Stimulated activated CD8-positive, alpha-beta memory T cell treated with anti-CD3 and anti-CD28 coated beads, Interleukin-4, amount 100 ng/mL, for 1 hour (primary cell): ENCODE data around the gene AXIN1.
"Not testable (repeated sequence)": the region's sequence is repeated elsewhere in the genome, so short reads cannot be mapped to it uniquely, and the experiment has no call there.

Experiments used
- DNase-seq, 2 donors: peaks; one replicate each; pipeline ENCODE4 v3.0.0-alpha.2; 2020; ENCODE audit warnings: low read depth in 2 of 2, low spot score in 1 of 2

AXIN1 gene

DNA sequence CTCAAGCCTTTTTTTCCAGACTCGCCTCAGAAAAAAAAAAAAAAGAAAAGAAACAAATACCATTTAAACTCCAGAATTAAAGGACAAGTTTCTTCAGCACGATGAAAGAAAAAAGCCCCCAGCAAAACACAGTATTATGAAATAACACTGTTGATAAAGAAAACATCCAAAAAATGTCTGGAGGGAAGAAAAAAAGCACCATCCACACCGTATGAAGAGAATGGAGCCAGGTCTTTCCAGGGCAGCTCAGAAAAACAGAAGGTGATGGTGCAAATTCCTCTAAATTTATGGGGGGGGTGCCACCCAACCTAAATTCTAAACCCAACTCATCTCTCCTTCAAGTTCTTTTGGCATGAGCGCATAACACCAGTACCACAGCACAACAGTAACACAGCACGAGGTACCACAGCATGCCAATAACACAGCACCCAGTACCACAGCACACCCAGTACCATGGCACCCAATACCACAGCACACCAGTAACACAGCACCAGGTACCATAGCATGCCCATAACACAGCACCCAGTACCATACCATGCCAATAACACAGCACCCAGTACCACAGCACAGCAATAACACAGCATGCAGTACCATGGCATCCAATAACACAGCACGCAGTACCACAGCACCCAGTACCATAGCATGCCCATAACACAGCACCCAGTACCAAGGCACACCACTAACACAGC is 19.0 kb downstream of the AXIN1 start:
- DNase-seq = no peak

DNA sequence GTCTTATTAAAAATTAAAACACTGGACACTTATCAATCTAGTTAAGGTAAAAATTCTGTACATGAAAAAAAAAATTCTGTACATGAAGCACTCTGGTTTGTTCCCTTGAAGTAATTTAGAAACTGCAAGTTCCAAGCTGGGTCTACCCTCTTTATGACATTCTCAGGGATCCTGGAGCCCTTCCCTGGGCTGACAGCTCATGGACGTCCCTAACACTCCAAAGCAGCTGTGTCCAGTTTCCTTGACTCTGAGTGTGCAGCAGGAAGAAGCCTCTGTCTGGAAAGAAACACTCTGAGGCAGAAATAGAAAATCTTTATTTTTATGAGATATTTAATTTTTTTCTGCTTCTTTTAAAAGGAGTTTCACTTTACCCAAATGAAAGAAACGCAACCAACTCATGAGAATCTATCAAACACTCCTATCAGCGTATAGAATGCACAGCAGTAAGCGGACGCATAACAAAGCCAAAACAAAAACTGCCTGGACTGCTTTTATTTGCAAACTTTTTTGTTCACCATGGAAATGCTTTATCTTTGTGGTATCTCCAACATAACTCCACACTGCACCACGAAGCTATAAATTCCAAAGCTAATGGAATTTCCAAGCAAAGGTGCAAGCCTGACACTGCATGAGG is 21.2 kb downstream of the AXIN1 start:
- not testable (repeated sequence) for DNase-seq

DNA sequence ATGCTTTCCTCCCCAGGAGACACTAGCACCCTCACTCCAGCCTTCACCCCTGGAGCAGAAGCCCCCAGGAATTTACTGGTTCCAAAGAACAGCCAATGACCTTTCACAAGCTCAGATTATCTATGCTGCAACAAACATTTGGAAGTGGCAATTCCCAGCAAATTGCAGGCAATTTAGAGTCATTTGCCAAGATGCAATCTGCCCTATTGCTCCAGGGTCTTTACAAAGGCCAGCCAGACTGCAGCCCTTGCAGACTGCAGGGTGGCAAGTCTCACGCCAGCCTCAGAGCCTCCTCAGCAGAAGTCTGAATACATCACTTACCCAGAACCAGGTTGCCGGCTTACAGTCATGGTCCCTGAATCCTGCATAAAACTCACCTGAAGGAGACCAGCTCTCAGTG is 21.8 kb downstream of the AXIN1 start:
- no peak for DNase-seq

DNA sequence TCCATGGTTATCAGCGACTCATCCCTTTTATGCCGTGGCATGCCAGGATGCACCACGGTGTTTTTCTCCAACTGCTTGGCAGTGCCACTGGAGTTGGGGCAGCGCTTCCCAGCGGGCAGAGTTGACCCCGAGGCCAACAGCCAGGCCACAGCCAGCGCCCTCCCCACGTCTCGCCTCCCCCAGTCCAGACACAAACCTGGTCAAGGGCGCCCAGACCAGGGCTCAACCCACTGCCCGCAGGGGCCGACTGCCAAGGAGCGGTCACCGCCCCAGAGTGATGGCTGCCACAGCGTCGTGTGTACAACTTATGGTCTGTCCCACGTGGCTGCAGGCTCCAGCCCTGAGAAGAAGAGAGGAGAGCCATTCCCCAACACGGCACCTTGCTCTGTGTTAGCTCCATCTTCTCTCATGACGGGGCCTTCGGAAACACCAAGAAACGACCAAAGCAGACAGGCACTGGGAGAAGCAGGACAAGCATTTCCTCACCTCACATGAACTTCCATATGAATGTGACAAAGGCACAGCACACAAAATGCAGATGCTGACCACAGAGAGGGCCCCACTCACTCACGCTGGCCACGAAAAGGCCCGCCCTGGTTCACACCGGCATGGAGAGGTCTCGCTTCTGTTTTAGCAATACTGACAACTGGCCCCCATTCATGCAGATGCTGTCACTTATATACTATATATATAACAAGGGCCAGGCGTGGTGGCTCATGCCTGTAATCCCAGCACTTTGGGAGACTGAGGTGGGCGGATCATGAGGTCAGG is 27.0 kb downstream of the AXIN1 start:
- DNase-seq = no peak

DNA sequence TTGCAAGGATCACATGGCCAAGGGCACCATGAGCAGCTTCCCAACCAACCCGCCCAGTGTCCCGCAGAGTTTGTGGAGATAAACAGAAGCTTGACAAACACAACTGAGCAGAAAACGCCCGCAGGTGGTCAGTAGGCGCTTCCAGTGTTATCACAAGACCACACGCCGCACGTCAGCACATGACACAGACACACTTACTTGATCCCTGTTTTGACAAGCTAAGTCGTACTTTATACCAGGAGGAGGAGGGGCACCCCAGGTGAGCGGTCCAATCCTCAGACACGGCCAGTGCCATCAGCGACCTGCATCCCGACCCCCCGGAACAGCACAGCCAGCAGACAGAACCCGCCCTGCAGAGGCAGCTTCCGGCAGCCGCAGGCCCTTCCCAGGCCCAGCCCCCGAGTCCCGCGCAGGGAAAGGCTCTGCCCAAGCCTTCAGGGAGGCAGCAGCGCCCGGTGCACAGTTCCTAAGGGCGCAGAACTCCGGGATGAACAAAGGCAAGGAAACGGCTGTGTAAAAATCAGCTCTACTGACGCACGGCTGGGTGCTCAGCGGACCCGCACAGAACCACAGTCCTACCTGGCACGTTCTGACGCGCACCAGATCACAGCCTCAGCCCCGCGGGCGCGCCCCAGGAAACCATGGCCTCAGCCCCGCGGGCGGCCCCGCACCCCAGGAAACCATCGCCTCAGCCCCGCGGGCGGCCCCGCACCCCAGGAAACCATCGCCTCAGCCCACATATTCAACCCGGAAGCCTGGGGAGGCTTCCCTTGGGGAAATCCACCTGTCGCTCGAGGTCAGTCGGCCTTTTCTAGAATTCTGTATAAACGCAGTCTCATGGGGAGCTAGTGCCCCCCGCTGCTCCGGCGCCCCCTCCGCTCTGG is 27.8 kb downstream of the AXIN1 start:
- peak; percentile 28 to 40 for DNase-seq

DNA sequence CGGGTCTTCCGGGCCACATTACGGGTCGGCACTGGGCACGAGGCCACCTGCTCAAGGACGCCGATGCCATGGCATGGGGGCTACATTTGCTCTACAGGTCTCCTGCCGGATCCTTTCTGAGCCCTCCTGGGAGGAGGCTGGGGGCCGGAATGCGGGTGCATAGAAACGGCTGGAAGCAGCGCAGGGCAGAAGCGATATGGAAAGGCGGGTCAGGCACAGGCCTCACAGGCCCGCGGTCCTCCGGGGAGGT is 28.4 kb downstream of the AXIN1 start:
- DNase-seq = no peak

DNA sequence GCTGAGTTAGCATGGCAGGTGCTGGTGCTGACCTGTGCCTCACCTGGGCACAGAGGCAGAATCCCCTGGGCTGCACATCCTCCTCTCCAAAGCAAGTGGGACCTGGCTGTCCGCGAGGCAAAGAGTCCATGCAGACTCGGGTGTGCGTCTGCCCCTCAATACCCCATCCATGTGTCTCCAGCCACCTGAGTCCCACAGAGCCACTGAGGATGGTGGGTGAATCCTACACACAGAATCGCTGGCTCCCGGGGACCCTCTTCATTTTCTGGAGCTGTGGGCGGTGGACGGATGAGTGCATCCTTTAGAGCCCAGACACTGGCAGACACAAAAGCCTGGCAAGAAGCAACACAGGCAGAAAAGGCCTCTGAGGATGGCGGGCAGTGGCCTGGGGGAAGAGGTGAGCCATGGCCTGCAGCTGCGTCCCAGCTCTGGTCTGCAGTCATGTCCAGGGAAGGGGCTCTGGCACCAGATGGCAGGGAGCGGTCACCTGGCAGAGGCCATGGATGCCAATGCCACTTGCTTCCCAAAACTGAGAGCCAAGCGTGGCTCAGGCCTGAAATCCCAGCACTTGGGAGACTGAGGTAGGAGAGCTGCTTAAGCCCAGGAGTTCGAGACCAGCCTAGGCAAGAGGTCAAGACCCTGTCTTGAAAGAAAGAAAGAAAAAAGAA is 29.9 kb downstream of the AXIN1 start:
- no peak for DNase-seq

DNA sequence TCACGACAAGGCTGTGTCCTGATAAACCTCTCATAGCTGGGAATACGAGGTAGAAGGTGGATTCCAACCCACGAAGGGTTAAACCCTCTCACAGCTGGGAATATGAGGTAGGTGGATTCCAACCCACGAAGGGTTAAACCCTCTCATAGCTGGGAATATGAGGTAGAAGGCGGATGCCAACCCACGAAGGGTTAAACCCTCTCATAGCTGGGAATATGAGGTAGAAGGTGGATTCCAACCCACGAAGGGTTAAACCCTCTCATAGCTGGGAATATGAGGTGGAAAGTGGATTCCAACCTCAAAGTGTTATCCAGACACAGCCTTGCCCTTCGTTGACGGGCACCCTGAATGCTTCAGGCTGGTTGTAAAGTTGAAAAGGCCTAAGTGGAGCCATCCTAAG is 31.0 kb downstream of the AXIN1 start:
- no peak for DNase-seq

DNA sequence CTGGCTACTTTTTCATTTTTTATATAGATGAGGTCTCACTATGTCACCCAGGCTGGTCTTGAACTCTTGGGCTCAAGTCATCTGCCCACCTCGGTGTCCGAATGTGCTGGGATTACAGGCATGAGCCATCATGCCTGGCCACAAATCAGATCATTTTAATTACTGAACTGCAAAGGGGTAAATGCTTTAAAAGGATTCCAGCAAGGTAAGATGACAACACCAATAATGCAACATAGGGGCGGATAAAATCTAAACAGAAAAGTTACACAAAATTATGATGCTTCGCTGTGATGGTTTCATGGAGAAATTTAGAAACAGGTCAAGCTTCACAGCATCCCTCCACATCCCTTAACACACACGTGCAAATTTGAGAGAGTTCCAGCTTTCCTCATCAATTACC is 32.3 kb downstream of the AXIN1 start:
- DNase-seq = no peak

DNA sequence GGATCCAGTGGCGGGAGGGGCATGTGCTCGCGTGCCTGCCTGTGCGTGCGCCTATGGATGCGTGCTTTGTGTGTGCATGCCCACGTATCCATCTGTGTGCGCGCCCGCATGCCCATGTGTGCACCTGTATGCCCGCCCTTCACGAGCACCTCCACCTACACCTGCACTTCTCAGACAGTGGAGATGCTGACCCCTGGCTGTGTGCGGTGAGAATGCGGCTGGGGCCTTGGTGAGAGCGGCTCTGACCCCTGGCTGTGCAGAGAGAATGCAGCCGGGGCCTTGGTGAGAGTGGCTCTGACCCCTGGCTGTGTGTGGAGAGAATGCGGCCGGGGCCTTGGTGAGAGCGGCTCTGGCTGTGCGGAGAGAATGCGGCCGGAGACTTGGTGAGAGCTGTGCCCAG is 33.9 kb downstream of the AXIN1 start:
- no peak for DNase-seq

DNA sequence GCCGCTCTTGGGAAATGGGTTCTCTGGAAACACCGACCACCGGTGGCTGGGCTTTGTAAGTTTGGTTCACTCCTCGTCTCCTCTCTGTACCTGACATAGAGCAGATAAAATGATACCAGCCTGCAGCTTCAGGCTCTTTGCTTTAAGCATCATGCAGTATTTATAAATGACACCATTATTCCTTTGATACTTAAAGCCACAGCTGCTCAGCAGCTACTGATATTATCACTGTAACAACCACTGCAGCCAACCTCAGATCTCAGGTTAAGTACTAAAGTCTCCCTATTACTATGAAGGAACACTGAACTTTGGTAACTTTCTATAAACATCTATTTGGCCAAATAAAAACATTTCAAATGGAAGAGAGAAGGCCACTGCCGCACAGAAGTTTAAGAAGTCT is 34.9 kb downstream of the AXIN1 start:
- no peak for DNase-seq

DNA sequence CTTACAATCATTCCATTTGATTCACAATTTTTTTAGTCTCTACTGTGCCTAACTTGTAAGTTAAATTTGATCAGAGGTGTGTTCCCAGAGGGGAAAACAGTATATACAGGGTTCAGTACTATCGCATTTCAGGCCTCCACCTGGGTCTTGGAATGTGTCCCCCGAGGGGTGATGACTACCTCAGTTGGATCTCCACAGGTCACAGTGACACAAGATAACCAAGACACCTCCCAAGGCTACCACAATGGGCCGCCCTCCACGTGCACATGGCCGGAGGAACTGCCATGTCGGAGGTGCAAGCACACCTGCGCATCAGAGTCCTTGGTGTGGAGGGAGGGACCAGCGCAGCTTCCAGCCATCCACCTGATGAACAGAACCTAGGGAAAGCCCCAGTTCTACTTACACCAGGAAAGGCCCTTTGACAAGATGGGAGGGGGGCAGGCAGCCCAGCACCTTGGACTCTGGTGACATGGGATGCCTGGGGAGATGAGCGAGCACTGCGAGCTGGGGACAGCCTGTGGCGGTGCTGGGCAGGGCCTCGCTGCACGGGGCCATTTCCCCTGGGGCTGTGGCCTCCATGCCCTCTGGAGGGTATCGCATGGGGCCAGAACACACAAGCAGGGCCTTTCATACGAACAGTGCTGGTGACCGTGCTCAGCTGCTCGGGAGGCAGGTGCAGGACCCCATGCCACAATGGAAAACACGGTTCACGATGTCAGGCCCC is 35.6 kb downstream of the AXIN1 start:
- DNase-seq = no peak

DNA sequence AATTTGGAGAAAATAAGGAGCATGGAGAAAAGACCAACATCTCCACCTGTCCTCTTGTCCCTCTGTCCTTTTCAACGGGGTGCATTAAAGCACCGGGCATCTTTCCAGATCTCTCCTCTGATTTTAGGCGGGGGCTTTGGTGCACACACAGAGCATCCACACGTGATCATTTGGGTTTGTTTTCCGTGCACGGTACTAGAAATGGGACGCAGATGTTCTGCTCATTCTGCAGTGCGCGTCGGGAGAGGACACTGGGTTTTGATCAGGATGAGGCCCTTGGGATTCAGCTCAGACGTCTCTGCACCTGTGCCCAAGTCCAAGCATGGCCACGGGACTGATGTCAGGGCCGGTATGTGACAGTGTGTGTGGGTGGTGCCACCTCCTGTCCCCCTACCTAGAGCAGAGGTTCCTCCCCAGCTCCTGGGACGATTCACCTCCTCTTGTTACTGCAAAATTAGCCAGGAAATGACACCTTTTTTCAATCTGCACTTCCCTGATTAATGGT is 37.7 kb downstream of the AXIN1 start:
- DNase-seq = no peak

DNA sequence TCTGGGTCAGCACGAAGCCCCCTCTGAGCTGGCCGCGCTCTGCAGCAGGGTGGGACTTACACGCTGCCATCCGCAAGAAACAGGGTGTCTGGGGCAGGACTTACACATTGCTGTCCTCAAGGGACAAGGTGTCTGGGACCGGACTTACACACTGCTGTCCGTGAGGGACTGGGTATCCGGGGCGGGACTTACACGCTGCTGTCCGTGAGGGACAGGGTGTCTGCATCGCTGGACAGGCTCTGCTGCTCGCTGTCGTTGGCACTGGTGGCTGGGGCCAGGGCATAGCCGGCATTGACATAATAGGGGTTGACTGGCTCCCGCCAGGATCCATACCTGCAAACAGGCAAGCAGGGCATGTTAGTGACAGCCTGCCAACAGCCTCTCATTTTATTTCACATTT is 38.2 kb downstream of the AXIN1 start:
- DNase-seq = no peak

DNA sequence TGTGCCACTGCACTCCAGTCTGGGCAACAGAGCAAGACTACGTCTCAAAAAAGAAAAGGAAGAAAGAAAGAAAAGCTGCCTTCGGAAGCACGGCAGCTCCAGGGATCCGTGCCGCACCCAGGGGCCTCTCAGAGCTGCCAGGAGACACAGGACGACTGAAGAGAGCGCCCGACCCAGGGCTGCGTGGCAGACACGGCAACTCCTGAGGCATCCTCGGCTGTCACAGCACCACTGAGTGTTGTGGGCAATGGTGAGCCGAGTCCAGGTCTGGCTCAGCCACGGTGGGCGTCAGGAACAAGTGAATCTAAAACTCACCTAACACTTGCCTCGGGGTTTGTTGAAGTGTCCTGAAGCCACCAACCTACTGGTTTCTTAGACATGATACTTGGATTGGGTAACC is 40.8 kb downstream of the AXIN1 start:
- DNase-seq = no peak

DNA sequence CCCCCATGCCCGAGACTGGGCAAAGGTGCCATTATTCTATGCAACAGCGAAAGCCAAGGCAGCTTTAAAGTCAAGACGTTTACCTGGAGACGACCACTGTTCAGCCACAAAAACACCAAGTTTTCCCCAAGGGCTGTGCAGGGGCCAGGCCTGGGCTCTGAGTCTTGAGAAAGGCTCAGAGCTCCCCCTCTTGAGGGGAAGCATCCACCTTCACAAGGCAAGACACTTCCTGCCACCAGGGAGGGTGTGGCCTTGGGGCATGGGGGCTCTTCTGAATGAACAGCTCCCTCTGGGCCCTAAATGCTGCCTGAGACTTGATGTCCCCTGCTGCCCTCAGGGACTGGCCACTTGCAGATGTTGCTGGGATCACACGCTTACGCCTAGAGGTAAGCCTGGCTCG is 43.0 kb downstream of the AXIN1 start:
- DNase-seq = no peak

DNA sequence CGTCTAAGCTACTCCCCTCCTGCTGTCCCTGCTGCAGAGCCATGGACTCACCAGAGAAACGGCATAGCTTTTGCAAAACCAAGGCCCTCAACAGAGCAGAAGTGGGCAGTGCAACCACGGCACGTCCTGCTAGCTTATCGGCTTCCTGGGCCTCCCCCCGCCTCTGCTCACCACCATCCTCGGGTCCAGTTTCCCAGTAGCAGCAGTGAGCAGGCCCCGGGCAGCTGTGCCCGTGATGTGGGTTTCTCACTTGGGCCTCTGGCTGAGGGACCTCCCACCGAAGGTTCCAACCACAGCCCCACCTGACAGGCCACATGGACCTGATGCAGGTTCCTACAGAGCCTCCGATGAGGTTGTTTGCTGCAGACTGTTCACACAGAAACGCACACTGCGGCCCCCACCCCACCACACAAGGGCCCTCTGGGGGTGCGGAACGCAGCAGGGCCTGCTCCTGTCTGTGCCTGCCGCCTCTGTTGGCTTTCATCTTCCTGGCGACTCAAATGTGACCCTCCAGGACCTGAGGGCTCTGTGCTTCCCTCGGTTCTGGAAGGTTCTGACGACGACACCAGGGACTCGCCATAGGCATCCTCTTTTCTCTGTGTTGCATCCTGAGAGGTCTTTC is 44.7 kb downstream of the AXIN1 start:
- DNase-seq = no peak

DNA sequence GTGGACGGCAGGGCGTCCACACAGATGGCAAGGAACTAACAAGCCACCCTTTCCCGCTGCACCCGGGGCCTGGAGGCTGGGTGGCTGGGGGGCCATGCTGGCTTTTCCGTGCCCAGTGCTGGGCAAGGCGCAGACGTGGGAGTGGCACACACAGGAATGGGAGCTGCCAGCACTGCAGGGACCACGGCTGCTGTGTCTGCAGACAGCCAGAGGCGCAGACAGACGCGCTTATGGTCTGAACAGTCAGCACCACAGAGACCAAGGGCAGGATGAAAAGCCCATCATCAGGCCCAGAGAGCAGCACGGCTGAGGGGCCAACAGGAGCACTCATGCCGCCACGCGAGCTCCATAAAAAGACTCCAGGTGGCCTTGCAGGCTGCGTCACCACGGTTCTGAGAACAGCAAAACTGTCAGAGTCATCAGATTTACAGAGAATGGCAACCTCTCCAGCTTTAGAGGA is 45.6 kb downstream of the AXIN1 start:
- DNase-seq = no peak

DNA sequence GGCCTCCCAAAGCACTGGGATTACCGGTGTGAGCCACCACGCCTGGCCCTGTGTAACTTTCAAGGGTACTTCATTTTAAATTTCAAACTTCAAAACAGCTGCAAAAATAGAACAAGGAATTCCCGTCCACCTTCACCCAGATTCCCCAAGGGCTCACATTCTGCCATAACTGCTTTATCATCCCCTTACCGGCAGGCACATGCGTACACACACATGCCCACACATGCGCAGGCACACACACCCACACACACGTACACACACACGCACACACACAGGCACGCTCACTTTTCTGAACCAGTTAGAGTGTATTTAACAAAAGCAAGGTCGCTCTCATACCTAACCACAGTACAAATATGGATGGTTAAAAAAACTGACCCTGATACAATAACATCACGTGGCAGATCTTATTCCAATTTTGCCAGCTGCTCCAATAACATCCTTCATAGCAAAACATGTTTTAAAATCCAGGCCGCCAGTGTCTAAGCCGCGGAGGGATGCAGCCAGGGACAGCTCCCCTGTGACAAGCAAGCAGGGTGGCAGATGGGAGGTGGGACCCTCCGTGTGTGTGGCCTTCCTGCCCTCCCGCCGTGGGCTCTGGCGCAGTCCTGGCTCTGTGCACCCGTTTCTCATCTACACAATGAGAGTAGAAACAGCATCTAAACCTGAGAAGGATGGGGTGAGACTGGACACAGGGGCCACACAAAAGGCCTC is 46.5 kb downstream of the AXIN1 start:
- DNase-seq = no peak
